Measurements from ENCODE around the gene RGS1. TPM values are rescaled to one million over a fixed set of nuclear protein-coding genes. Genes with fewer than 3 reads are reported as not detected.
A peak's percentile ranks its signal among the peaks of the same experiment; 100 is the strongest.

RGS1 gene
- total RNA-seq, 1 donor from 2014 or later = 0.74 TPM

DNA sequence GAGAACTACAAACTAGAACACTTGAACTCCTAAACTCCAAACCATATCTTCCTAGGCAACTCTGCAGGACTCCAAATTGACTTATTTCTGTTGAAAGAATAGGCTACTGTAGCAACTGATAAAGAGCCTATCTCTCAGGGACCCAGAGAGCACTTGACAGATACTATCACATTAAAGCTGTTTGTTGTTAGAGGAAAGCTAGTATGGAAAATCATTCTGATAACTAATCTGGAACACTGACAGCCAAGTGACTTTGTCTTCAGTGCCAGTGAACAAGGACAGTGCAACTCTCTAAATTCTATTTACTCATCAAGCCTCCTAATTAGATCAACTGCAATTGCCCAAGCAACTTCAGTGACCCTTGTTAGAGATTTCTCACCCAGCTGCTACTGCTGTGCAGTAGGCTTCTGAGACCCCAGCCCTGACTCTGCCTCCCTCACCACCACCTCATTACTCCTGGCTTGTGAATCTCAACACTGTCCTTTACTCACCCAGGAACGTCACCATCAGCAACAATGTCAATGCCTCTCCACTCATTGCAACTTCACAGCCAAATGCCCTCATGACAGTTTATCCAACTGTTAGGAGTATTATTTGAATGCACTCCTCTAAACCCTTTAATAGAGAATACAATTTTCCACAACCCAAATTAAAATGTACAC lies 53.0 kb downstream of the RGS1 start:
- no peak for DNase-seq
- no peaks in the 10 kb centered on the region for H3K36me3 ChIP-seq
- no peak overlapping the region for H3K4me3 ChIP-seq
- H3K27ac ChIP-seq (replicated peaks) = peak overlapping the region; percentile 31
- no peaks in the 10 kb centered on the region for H3K9me3 ChIP-seq (replicated peaks)
- H3K27me3 ChIP-seq (ENCODE audit: low read depth) = no peaks in the 10 kb centered on the region
- intact Hi-C loops (cut with micrococcal nuclease) = no loop called here
- TF ChIP-seq, protein P1, sequence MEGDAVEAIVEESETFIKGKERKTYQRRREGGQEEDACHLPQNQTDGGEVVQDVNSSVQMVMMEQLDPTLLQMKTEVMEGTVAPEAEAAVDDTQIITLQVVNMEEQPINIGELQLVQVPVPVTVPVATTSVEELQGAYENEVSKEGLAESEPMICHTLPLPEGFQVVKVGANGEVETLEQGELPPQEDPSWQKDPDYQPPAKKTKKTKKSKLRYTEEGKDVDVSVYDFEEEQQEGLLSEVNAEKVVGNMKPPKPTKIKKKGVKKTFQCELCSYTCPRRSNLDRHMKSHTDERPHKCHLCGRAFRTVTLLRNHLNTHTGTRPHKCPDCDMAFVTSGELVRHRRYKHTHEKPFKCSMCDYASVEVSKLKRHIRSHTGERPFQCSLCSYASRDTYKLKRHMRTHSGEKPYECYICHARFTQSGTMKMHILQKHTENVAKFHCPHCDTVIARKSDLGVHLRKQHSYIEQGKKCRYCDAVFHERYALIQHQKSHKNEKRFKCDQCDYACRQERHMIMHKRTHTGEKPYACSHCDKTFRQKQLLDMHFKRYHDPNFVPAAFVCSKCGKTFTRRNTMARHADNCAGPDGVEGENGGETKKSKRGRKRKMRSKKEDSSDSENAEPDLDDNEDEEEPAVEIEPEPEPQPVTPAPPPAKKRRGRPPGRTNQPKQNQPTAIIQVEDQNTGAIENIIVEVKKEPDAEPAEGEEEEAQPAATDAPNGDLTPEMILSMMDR (IDR thresholded peaks at IDR 0.05; ENCODE audit: borderline replicate concordance) = no peak
- peaks cover 41% of the 10 kb centered on the region for H3K4me1 ChIP-seq

GRCh38 chr1:192629612-192630011 lies 54.0 kb downstream of the RGS1 start:
- Histone ChIP-seq H3K27ac (replicated peaks) (peak overlapping the region; percentile 31), H3K36me3 (no peaks in the 10 kb centered on the region), H3K27me3 (ENCODE audit: low read depth) (no peaks in the 10 kb centered on the region), H3K9me3 (replicated peaks) (no peaks in the 10 kb centered on the region), H3K4me3 (no peak overlapping the region), H3K4me1 (peaks cover 41% of the 10 kb centered on the region)
- TF ChIP-seq, protein P1 (IDR thresholded peaks at IDR 0.05; ENCODE audit: borderline replicate concordance) = no peak
- no peak for DNase-seq
- intact Hi-C loops (cut with micrococcal nuclease) = no loop called here

Other genes with a start within 250 kb of the RGS1 start
- 0.22 TPM for gene RGS13, start 60.4 kb downstream of the RGS1 start, total RNA-seq
- 15.8 TPM for gene RGS2, start 233.3 kb downstream of the RGS1 start, total RNA-seq

Measured in left ventricle myocardium inferior (tissue), 1 donor.